NCI-H2081 (cell line): Measurements from ENCODE around the gene CSNK1G2.
"Not testable (repeated sequence)": the region's sequence is repeated elsewhere in the genome, so short reads cannot be mapped to it uniquely, and the experiment has no call there.

ENCODE experiments used
- DNase-seq, 2 experiments: peaks; one replicate each; lab custom pipeline; 2025; lab: John Stamatoyannopoulos, UW

CSNK1G2 gene

DNA sequence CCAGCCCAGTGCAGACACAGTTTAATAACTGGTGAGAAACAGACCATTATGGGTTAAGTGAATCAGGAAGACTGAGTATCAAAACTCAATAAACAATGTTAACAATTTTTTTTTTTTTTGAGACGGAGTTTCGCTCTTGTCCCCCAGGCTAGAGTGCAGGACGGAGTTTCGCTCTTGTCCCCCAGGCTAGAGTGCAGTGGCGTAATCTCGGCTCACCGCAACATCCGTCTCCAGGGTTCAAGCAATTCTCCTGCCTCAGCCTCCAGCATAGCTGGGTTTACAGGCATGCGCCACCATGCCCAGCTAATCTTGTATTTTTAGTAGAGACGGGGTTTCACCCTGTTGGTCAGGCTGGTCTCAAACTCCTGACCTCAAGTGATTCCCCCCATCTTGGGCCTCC lies 47.5 kb downstream of the CSNK1G2 start:
- not testable (repeated sequence) for DNase-seq

DNA sequence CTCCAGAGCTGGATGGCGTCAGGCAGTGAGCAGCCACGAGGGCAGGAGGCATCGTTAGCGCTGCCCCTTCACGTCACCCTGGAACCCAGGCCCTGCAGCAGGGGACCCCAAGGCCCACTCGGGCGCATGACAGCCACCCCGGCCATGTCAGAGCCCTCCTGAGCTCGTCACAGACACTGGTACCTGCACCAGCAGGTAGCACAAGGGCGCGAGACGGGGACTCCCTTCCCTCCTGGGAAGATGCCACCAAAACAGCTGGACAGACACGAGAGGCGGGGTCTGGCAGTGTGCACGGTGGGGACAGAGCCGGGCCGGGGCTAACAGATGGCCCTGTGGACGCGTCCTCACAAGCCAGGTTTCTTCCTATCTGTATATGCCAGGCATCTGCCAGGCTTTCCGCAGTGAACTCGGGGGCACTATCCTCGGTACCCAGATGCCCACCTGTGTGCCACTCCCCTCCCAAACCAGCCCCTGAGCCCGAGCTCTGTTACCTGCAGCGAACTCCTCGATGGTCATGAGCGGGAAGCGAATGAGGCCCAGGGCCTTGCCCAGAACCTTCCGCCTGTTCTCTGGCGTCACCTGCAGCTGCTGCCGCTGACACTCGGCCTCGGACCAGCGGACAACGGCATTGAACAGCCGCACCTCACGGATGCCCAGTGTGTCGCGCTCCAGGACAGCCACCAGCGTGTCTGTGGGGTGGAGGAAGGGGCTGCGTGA lies 48.7 kb downstream of the CSNK1G2 start:
- no peak for DNase-seq

DNA sequence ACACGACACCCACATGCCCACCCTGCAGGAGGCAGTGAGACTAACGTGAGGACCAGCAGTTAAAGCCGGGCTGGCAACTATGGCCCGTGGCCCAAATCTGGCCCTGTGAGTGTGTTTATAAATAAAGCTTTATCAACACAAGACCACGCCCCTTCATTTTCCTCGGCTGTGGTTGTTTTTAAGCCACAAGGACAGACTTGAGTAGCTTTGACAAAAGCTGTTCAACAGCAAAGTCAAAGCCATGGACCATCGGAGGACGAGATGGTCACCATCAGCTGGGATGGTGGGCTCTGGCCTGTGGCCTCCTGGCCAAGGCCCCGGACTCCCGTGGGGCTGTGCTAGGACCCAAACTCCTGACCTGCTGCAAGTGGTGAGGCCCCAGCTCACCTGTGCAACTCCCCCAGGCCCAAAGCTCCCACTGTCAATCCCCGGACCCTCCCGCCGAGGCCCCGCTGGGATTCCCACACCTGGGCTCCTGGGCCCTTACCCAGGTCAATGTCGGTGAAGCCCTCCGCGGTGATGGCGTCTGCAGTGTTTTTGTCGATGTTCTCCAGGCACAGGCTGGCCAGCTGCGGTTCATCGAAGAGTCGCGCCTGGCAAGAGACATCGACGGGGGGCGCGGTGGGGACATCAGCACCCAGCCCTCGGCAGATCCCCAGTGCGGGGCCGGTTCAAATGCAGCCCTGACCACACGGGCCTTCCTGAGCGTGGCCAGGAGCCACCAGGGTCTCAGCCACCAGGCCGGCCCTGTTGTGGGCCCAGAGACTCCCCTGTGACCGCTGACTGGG lies 49.5 kb downstream of the CSNK1G2 start:
- DNase-seq = no peak

DNA sequence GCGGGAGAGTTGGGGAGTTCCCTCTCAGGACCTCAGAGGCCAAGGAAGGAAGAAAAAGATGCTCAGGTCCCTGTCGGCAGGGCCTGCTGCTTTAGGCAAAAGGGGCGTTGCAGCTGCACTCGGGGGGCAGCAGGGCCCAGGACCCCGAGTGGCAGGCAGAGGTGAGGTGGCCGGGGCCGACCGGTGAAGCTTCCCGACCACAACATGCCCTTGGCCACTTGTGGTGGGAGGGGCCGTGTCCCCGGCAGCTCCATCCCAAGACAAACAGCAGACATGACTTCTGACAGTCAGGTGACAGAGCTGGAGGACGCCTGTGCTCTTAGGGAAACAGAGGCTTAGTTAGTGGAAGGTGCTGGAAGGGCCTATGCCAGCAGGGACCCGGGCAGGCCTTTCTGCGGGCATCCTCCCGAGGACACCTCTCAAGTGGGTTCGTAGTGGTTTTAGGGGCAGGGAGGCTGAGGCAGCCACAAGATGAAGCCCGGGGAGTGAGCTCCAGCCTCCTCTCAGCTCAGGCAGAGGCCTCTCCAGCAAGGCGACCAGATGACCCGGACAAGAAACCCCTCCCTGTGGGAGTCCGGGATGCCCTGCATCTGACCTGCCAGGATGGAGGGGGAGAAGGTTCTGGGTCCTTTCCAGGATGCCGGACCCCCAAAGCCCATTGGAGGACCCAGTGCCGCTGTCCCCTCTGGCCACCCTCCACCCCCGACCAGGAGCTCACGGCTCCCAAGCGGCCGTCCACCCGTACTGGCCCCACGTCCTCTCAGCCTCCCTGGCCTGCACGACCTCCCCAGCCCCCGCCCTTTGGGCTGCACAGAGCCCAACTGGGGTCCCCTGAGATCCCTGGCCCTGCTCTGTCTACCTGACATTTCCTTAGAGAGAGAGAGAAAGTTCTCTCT lies 50.3 kb downstream of the CSNK1G2 start:
- DNase-seq = no peak

DNA sequence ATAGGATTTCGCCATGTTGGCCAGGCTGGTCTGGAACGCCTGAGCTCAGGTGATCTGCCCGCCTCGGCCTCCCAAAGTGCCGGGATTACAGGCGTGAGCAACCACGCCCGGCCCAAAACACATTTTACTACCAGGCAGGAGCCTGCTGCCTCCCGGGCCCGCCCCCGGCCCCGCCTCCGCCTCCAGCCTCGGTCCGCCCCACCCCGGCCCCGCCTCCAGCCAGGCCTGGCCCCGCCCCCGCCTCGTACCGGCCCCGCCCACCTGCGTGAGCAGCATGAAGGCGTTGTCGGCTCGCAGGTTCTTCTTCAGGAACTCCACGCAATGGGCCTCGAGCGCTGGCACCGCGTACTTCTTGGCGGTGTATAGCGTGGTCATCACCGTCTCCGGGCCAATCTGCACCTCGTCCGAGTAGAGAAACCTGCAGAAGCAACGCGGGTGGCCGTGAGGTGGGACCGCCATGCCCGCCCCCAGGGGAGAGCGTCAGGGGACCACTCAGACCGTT lies 51.8 kb downstream of the CSNK1G2 start:
- DNase-seq = peak in 1 of 2 experiments; percentile 16

DNA sequence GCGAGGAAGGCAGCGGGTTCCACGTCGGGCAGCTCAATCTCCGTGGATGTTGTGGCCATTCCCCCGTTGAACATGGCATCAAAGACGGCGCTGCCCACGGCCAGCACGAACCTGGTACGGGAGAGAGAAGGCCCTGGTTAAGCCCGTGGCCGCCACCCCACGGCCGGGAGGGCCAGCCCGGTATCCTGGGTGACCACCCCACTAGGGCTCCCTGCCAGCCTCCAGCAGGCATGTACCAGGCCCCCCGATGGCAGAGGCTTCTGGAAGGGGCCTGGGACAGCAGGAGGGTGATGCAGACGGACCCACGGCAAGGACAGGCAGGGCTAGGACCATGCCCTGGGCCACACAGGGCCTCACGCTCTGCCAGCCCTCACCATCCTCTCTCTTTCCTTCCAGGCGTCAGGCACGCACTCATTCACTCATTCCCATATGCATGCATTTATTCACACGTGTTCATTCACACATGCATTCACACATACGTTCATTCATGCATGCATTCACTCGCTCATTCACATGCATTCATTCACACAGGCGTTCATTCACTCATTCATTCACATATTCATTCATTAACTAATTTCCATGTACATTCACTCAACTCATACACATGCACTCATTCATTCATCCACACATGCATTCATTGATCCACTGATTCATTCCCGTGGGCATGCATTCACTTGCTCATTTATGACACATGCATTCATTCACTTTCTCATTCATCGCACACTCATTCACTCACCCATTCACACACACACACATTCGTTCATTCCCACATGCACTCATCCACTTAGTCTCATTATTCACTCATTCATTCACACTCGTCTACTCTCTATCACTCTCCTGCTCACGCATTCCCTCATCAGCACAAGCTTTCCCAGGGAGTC lies 56.6 kb downstream of the CSNK1G2 start:
- no peak for DNase-seq

DNA sequence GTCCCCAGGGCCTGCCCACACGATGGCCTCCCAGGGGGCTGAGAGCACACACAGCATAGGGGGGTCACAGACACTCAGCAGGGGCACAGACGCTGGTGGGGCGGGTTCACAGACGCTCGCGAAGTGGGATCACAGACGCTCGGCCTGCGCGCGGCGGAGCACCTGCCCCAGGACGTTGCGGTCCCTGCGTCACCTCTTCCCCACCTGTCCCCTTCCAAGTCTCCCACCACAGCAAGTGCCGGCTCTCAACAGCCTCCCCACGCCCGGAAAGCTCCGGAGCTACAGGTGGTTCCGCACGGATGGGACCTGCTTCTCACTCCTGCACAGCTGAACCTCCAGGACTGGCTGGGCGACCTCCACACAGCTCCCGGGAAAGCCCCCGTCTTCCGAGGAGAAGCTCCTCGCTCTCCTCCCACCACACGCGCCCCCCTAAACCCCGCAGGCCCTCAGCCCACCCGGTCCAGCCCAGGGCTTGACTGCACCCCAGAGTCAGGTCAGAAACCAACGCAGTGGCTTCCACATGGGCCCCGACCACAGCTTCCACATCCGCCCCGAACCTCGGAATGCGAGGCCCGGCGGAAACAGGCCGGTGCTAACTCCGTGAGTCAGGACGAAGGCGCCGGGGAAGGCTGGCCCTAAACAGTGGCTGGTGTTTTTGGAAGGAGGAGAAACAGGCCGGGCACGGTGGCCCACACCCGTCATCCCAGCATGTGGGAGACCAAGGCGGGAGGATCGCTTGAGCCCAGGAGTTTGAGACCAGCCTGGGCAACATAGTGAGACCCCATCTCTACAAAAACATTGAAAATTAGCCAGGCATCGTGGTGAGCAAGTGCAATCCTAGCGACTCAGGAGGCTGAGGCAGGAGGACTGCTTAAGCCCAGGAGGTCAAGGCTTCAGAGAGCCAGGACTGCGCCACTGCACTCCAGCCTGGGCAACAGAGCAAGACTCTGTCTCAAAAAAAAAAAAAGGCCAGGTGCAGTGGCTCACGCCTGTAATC lies 58.0 kb downstream of the CSNK1G2 start:
- DNase-seq = no peak

DNA sequence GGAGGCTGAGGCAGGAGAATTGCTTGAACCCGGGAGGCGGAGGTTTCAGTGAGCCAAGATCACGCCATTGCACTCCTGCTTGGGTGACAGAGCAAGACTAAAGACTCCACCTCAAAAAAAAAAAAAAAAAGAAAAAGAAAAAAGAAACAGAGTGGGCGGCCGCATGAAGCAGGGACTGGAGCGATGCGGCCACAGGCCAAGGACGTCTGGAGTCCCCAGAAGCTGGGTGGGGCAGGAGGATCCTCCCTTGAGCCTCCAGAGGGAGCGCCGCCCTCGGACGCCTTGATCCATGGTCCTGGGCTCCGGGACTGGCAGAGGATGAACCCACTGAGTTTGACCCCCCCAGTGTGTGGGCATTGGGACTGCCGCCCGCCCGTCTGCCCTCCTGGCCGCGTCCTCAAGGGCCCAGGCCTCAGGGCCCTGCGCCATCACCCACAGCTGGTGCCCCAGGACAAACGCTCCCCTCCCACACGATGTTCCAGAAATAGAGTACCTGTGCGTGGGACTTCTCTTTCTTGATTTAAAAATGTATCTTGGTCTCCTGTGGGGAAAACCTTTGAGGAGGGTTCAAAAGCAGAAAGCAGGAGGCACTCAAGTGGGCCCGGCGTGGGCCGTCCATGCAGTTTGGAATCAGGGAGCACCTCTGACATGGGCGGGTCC lies 59.0 kb downstream of the CSNK1G2 start:
- no peak for DNase-seq

DNA sequence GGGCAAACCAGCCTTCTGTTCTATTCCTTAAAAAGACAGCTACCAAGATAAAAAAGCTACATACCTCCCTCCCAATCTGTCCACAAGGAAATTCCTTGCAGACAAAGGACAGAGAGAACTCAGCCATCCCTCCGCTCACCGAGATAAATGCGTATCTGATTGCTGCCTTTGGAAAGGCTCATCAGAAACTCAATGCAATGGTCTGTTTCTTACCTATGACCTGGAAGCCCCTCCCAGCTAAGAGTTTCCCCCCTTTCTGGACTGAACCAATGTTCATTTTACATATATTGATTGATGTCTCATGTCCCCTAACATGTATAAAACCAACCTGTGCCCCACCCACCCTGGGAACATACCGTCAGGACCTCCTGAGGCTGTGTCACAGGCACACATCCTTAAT lies 62.9 kb downstream of the CSNK1G2 start:
- no peak for DNase-seq

DNA sequence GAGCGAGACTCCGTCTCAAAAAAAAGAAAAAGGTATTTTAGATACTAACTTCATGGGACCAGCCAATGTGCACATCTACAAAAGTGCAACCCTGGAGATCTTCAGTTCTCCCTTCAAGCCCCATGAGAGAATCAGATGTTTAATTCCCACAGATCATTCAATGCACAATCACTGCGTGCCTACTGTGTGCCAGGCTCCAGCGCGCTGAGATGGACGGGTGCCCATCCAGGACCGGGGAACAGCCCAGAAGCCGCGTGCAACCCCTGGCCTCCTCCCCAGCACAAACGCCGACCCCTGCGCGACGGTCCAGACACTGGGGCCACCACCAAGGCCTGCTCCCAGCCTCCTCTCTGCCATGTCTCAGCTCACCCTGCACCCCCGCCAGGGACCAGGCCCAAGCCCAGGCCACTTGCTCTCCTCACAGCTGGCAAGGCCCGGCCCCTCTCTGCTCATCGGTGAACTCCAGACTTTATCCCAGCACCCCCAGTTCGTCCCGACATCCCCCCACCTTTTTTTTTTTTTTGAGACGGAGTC lies 69.2 kb downstream of the CSNK1G2 start:
- DNase-seq = no peak

DNA sequence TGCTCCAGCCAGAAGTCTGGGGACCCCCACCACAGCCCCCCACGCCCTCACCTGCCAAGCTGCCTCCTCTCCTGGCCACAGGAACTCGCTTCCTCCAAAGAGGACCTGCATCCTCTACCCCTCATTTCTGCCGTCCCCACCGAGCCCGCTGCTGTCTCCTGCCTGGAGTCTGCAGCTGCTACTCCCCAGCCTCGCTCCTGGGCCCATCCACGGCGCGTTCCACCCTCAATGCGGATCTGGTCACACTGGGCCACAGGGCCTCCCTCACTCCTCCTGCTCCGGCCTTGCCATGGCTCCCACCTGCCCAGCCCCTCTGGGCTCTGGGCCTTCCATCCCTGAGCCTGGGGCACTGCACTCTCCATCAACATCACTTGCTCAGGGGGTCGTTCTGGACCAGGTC lies 70.2 kb downstream of the CSNK1G2 start:
- no peak for DNase-seq

DNA sequence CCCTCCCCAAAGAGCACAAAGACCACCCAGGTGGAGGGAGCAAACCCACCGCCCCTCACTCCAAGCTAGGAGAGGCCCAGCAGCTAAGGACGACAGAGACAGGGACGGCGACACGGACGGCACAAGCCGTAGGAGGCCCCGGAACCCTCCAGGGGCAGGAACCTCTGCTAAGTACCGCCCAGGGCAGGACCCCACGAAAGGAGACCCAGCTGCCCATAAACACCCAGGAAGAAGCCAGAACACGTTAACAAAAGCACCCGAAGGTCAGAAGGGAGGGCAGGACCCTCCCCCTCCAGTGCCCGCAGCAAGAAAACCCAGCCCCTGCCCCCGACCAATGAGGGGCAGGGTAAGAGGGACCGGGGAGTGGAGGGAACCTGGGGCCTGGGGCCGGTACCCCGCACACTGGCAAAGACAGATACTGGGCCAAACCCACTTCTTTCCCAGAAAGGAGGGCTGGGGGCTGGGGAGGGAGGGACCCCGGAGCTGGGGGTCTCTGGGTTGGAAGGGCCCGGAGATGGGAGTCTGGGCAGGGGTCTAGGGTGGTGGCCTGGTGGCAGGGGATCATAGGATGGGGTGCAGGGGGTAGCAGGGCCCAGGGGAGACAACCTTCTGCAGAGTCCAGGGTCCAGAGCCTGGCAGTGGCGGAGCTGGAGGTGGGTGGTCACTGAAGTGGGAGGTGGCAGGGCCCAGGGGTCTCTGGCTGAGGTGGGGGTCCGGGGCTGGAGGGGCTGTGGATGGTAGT lies 72.1 kb downstream of the CSNK1G2 start:
- no peak for DNase-seq

DNA sequence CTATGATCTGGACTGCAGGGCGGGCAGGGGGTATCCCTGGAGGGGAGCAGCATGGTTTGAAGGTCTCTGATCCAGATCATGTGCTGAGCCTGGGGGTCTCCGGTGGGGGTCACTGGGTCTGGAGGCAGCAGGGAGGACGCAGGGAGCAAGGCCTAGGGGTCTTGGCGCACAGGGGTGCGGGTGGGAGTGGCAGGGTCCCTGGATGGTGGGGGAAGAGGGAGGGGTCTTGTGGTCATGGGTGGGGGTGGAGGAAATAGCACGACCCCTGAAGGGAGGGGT lies 72.7 kb downstream of the CSNK1G2 start:
- no peak for DNase-seq

DNA sequence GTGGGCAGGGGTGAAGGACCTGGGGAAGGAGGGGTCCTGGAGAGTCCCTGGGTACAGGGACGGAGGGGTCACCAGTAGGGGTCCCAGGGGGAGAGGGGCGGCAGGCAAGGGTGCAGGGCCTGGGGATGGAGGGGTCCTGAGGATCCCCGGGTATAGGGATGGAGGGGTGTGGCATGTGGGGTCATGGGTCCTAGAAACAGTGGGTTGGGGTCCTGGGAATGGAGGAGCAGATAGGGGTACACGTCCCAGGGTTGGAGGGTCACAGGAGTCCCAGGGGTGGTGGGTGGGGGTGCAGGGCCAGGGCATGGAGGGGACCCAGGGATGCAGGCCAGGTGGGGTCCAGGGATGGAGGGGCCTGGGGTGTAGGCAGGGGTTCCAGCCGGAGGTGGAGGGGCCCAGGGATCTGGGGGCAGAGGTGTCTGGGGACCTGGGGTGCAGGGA lies 73.2 kb downstream of the CSNK1G2 start:
- DNase-seq = no peak

DNA sequence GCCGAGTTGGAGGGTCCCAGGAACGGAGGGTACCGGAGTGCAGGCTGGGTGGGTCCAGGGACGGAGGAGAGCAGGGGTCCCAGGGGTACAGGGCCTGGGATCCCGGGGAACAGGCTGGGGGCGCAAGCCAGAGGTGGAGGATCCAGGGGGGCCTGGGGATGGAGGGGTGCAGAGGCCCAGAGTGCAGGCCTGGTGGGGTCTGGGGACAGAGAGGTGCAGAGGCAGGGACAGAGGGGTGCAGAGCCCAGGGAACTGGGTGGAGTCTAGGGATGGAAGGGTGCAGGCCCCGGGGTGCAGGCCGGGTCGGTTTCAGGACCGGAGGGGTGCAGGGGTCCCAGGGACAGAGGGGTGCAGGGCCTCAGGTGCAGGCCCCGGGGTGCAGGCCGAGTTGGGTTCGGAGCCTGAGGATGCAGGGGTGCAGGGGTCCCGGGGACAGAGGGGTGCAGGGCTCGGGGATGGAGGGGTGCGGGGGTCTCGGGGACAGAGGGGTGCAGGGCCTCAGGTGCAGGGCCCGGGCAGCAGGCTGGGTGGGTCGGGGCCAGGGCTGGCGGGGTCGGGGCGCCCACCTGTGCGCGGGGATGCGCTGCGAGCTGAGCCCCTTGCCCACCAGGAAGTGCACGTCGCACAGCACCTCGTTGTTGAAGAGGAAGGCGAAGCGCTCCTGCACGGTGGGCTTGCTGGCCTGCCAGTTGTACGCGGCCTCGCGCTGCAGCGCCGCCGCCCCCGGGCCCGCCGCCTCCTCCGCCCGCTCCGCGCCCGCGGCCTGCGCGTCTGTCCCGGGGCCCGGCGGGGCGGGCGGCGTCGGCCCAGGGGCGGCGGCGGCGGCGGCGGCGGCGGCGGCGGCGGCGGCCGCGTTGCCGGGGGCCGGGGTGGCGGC lies 74.0 kb downstream of the CSNK1G2 start:
- DNase-seq = peak in 1 of 2 experiments; percentile 21

DNA sequence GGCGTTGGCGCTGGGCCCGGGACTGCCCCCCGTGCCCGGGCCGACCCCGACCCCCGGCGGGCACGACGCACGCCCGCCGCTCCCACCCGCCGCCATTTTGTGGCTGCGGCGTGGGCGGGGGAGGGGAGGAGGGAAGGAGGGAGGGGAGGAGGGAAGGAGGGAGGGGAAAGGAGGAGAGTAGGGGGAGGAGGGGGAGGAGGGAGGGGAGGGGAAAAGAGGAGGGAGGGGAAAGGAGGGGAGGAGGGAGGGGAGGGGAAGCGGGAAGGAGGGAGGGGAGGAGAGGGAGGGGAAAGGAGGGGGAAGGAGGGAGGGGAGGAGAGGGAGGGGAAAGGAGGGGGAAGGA lies 74.6 kb downstream of the CSNK1G2 start, which contains the start of gene BTBD2:
TSS of gene BTBD2 (minus strand) at position 107 of the 343 bp plus-strand sequence. CDS start at position 96, 11 bp downstream.
- DNase-seq = peak; percentile 47 to 71

DNA sequence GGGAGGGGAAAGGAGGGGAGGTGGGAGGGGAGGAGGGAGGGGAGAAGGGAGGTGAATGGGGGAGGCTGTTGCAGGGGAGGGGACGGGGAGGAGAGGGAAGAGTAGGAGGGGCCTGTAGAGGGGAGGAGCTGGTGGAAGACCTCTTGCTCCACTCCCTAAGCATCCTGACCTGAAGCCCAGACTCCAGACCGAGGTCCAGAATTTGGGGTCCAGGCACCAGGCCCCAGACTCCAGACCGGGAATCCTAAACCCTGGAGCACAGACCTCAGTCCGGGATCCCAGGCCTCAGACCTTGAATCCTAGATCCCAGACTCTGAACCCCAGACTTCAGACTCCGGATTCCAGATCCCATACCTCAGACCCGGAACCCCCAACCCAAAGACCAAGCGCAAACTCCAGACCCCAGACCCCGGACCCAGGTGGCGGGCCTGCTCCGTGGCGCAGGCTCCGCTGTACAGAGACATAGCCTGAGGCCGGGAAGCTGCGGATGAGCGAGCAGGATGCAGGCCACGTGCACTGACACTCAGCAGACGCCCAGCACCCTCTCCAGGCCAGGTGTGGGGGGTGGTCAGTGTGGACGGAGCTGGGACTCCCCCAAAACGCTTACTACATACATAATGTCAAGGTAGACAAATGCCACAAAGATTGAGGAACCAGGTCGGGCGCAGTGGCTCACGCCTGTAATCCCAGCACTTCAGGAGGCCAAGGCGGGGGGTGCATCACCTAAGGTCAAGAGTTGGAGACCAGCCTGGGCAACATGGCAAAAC lies 75.3 kb downstream of the CSNK1G2 start:
- peak; percentile 70 to 75 for DNase-seq
